ENCODE measurements around the gene B4GALT1.

The B4GALT1 gene

GRCh38 chr9:33148367-33149014, 18.6 kb downstream of the B4GALT1 start:
- H3K4me2 ChIP-seq (ENCODE audit: low read length): peak overlapping the region; percentile 6
- TF ChIP-seq CTCF (IDR thresholded peaks at IDR 0.05): no peak
- no peak overlapping the region for H2AFZ ChIP-seq
- peaks cover 9% of the 10 kb centered on the region for H3K4me1 ChIP-seq
- peaks cover 40% of the 10 kb centered on the region for H3K79me2 ChIP-seq
- H3K27me3 ChIP-seq (ENCODE audit: control insufficient read depth, insufficient read depth, low read length): no peaks in the 10 kb centered on the region
- H3K27ac ChIP-seq: no peak overlapping the region
- no peak overlapping the region for H3K4me3 ChIP-seq (ENCODE audit: low read depth, low read length)
- H3K9ac ChIP-seq: no peak overlapping the region
- no peaks in the 10 kb centered on the region for H3K36me3 ChIP-seq (ENCODE audit: control insufficient read depth, insufficient read depth, low read length)
- no peaks in the 10 kb centered on the region for H3K9me3 ChIP-seq (ENCODE audit: control insufficient read depth, low read length)

- no peak overlapping the region for H2AFZ ChIP-seq
- peaks cover 10% of the 10 kb centered on the region for H3K4me1 ChIP-seq
- no peak overlapping the region for H3K4me2 ChIP-seq (ENCODE audit: low read length)
- H3K79me2 ChIP-seq: peaks cover 40% of the 10 kb centered on the region
- no peak overlapping the region for H3K9ac ChIP-seq
- H3K27me3 ChIP-seq (ENCODE audit: control insufficient read depth, insufficient read depth, low read length): no peaks in the 10 kb centered on the region
- H3K9me3 ChIP-seq (ENCODE audit: control insufficient read depth, low read length): no peaks in the 10 kb centered on the region
- no peaks in the 10 kb centered on the region for H3K36me3 ChIP-seq (ENCODE audit: control insufficient read depth, insufficient read depth, low read length)
- no peak overlapping the region for H3K27ac ChIP-seq
- no peak overlapping the region for H3K4me3 ChIP-seq (ENCODE audit: low read depth, low read length)
- TF ChIP-seq CTCF (IDR thresholded peaks at IDR 0.05): no peak
These were observed 19.5 kb downstream of the B4GALT1 start for GRCh38 chr9:33147416-33148169.

- Histone ChIP-seq H2AFZ (no peak overlapping the region), H3K4me3 (ENCODE audit: low read depth, low read length) (no peak overlapping the region), H3K27ac (no peak overlapping the region), H3K4me2 (ENCODE audit: low read length) (no peak overlapping the region), H3K79me2 (peaks cover 47% of the 10 kb centered on the region), H3K9ac (no peak overlapping the region), H3K4me1 (peaks cover 13% of the 10 kb centered on the region), H3K9me3 (ENCODE audit: control insufficient read depth, low read length) (no peaks in the 10 kb centered on the region), H3K36me3 (ENCODE audit: control insufficient read depth, insufficient read depth, low read length) (no peaks in the 10 kb centered on the region), H3K27me3 (ENCODE audit: control insufficient read depth, insufficient read depth, low read length) (no peaks in the 10 kb centered on the region)
- no peak for TF ChIP-seq CTCF (IDR thresholded peaks at IDR 0.05)
These were observed 20.8 kb downstream of the B4GALT1 start for GRCh38 chr9:33146298-33146697.

- no peaks in the 10 kb centered on the region for H3K27me3 ChIP-seq (ENCODE audit: control insufficient read depth, insufficient read depth, low read length)
- peaks cover 19% of the 10 kb centered on the region for H3K4me1 ChIP-seq
- H2AFZ ChIP-seq: no peak overlapping the region
- H3K9ac ChIP-seq: no peak overlapping the region
- no peaks in the 10 kb centered on the region for H3K36me3 ChIP-seq (ENCODE audit: control insufficient read depth, insufficient read depth, low read length)
- no peak for TF ChIP-seq CTCF (IDR thresholded peaks at IDR 0.05)
- H3K27ac ChIP-seq: no peak overlapping the region
- peaks cover 52% of the 10 kb centered on the region for H3K79me2 ChIP-seq
- H3K9me3 ChIP-seq (ENCODE audit: control insufficient read depth, low read length): no peaks in the 10 kb centered on the region
- no peak overlapping the region for H3K4me3 ChIP-seq (ENCODE audit: low read depth, low read length)
- no peak overlapping the region for H3K4me2 ChIP-seq (ENCODE audit: low read length)
These were observed 22.6 kb downstream of the B4GALT1 start for GRCh38 chr9:33144551-33144950.

Measured in parathyroid adenoma (tissue), 2 donors.